ENCODE measurements around the gene KLK13.

The KLK13 gene

DNA sequence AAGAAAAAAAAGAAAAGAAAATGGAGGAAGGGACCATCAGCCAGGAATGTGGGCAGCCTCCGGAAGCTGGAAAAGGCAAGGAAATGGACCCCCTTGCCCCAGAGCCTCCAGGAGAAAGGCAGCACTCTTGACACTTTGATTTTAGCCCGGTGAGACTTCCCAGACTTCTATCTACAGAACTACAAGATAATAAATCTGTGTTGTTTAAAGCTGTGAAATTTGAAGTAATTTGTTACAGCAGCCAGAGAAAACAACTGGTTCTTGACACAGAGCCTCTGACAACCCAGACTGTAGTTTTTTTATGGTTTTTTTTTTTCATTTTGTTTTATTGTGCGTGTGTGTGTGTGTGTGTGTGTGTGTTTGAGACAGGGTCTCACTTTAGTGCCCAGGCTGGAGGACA lies 35.7 kb upstream of the KLK13 start:
- ATAC-seq (ENCODE audit: insufficient read depth, low read depth) = no peak
- peaks cover 5% of the 10 kb centered on the region for H3K4me1 ChIP-seq (ENCODE audit: insufficient read depth, low read length)

DNA sequence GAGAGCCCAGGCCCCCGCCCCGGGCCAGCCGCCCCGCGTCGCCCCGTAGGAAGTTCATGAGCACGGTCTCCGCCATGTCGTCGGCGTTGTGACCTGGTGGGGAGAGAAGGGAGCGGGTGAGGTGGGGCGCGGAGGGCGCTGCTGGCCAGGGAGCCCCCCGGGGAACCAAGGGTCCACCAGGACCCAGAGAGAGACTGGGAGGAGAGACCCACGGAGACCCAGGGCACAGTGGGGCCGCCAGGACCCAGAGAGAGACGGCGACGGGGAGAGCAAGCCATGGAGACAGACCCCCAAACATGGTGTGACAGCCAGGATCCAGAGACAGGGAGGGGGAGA lies 34.1 kb upstream of the KLK13 start:
- H4K20me1 ChIP-seq (ENCODE audit: insufficient read depth, low read length) = peaks cover 34% of the 10 kb centered on the region
- ATAC-seq (ENCODE audit: insufficient read depth, low read depth) (no peak), DNase-seq (no peak)
- no peak overlapping the region for H3K27ac ChIP-seq (ENCODE audit: low read length)
- peaks cover 53% of the 10 kb centered on the region for H3K36me3 ChIP-seq (ENCODE audit: insufficient read depth, low read length)
- no peak overlapping the region for H3K9ac ChIP-seq (ENCODE audit: low read depth, low read length)
- H3K27me3 ChIP-seq (ENCODE audit: insufficient read depth, low read length, poor library complexity) = no peaks in the 10 kb centered on the region
- H3K79me2 ChIP-seq (ENCODE audit: insufficient read depth, low read length) = peaks cover 13% of the 10 kb centered on the region
- no peak overlapping the region for H2AFZ ChIP-seq (ENCODE audit: low read depth, low read length)
- TF ChIP-seq, protein P1, sequence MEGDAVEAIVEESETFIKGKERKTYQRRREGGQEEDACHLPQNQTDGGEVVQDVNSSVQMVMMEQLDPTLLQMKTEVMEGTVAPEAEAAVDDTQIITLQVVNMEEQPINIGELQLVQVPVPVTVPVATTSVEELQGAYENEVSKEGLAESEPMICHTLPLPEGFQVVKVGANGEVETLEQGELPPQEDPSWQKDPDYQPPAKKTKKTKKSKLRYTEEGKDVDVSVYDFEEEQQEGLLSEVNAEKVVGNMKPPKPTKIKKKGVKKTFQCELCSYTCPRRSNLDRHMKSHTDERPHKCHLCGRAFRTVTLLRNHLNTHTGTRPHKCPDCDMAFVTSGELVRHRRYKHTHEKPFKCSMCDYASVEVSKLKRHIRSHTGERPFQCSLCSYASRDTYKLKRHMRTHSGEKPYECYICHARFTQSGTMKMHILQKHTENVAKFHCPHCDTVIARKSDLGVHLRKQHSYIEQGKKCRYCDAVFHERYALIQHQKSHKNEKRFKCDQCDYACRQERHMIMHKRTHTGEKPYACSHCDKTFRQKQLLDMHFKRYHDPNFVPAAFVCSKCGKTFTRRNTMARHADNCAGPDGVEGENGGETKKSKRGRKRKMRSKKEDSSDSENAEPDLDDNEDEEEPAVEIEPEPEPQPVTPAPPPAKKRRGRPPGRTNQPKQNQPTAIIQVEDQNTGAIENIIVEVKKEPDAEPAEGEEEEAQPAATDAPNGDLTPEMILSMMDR (IDR thresholded peaks at IDR 0.05; ENCODE audit: borderline replicate concordance, extremely low read depth, low read length, poor library complexity, severe bottlenecking) = no peak
- TF ChIP-seq EZH2 (IDR thresholded peaks at IDR 0.05; ENCODE audit: borderline replicate concordance, low read depth, low read length, severe bottlenecking) = no peak
- no peaks in the 10 kb centered on the region for H3K9me3 ChIP-seq (ENCODE audit: insufficient read depth, low read length, severe bottlenecking)
- no peak overlapping the region for H3K4me3 ChIP-seq (ENCODE audit: low read depth in 1 of 2, low read length in 2 of 2)
- no peaks in the 10 kb centered on the region for H3K4me1 ChIP-seq (ENCODE audit: insufficient read depth, low read length)
- no peak overlapping the region for H3K4me2 ChIP-seq (ENCODE audit: insufficient read depth, low read length)

More for the DNA sequence above, 35.7 kb upstream of the KLK13 start:
- no peak overlapping the region for H2AFZ ChIP-seq (ENCODE audit: low read depth, low read length)
- no peaks in the 10 kb centered on the region for H3K9me3 ChIP-seq (ENCODE audit: insufficient read depth, low read length, severe bottlenecking)
- H3K79me2 ChIP-seq (ENCODE audit: insufficient read depth, low read length) = peaks cover 25% of the 10 kb centered on the region
- TF ChIP-seq, protein P1 (IDR thresholded peaks at IDR 0.05; ENCODE audit: borderline replicate concordance, extremely low read depth, low read length, poor library complexity, severe bottlenecking) = no peak
- no peak for TF ChIP-seq EZH2 (IDR thresholded peaks at IDR 0.05; ENCODE audit: borderline replicate concordance, low read depth, low read length, severe bottlenecking)
- no peak overlapping the region for H3K9ac ChIP-seq (ENCODE audit: low read depth, low read length)
- H3K4me2 ChIP-seq (ENCODE audit: insufficient read depth, low read length) = no peak overlapping the region
- no peaks in the 10 kb centered on the region for H3K27me3 ChIP-seq (ENCODE audit: insufficient read depth, low read length, poor library complexity)
- peaks cover 41% of the 10 kb centered on the region for H4K20me1 ChIP-seq (ENCODE audit: insufficient read depth, low read length)
- H3K27ac ChIP-seq (ENCODE audit: low read length) = no peak overlapping the region
- H3K36me3 ChIP-seq (ENCODE audit: insufficient read depth, low read length) = peaks cover 66% of the 10 kb centered on the region
- H3K4me3 ChIP-seq (ENCODE audit: low read depth in 1 of 2, low read length in 2 of 2) = no peak overlapping the region
- DNase-seq = no peak

DNA sequence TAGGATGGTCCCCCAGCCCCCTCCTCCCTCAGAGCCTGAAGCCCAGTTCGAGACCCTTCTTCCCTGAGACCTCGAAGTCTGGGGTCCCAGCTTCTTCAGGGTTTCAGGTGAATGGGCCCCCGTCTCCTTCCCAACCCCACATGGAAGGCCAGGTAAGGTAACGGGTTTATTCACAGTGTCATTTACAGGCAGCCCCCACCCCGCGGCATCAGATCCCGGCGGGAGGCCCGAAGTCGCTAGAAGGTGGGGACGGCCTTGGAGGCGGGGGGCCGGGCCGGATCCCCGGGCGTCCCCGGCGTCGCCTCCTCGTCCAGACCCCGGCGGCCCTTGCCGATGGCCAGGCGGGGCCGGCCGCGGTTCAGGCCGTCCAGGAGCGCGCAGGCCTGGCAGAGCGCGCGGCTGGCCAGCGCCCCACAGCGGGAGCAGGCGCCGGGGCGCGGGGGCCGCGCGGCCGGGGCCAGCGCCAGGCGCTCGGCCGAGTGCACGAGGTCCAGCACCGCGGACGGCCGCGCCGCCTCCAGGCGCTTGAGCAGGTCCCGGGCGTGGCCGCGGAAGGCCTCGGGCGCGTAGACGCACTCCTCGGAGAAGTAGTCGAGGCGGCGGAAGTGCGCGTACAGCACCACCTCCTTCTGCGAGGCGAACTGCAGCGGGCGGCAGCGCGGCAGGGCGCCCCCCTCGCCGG lies 33.6 kb upstream of the KLK13 start:
- Histone ChIP-seq H3K4me2 (ENCODE audit: insufficient read depth, low read length) (no peak overlapping the region), H4K20me1 (ENCODE audit: insufficient read depth, low read length) (peaks cover 36% of the 10 kb centered on the region), H3K27ac (ENCODE audit: low read length) (no peak overlapping the region), H3K4me1 (ENCODE audit: insufficient read depth, low read length) (no peaks in the 10 kb centered on the region), H3K36me3 (ENCODE audit: insufficient read depth, low read length) (peaks cover 49% of the 10 kb centered on the region), H3K27me3 (ENCODE audit: insufficient read depth, low read length, poor library complexity) (no peaks in the 10 kb centered on the region), H3K79me2 (ENCODE audit: insufficient read depth, low read length) (peaks cover 13% of the 10 kb centered on the region), H3K9me3 (ENCODE audit: insufficient read depth, low read length, severe bottlenecking) (no peaks in the 10 kb centered on the region), H3K4me3 (ENCODE audit: low read depth in 1 of 2, low read length in 2 of 2) (no peak overlapping the region), H3K9ac (ENCODE audit: low read depth, low read length) (no peak overlapping the region), H2AFZ (ENCODE audit: low read depth, low read length) (no peak overlapping the region)
- DNase-seq (no peak), ATAC-seq (ENCODE audit: insufficient read depth, low read depth) (no peak)
- TF ChIP-seq, protein P1 (IDR thresholded peaks at IDR 0.05; ENCODE audit: borderline replicate concordance, extremely low read depth, low read length, poor library complexity, severe bottlenecking) = no peak
- no peak for TF ChIP-seq EZH2 (IDR thresholded peaks at IDR 0.05; ENCODE audit: borderline replicate concordance, low read depth, low read length, severe bottlenecking)
